Chondrocyte (in vitro differentiated cells): ENCODE results near the gene DAB2IP. TPM values are rescaled to one million over a fixed set of nuclear protein-coding genes. Genes with fewer than 3 reads are reported as not detected.

Experiments used
- DNase-seq: peaks from one replicate; pipeline ENCODE4 v3.0.0; 2021; ENCODE audit warnings: mixed read lengths, low spot score
- H3K27ac Mint-ChIP-seq: one replicate; pipeline ENCODE4 v1.8.0; 2021; ENCODE audit warnings: mild to moderate bottlenecking, moderate library complexity, mixed read lengths; ENCODE audit not compliant: unreplicated experiment
- H3K27me3 Mint-ChIP-seq: 2 replicates; pipeline ENCODE4 v1.8.0; 2021; ENCODE audit warnings: low read depth, mixed read lengths
- H3K36me3 Mint-ChIP-seq: 2 replicates; pipeline ENCODE4 v1.8.0; 2021; ENCODE audit warnings: low read depth, mixed read lengths
- H3K4me1 Mint-ChIP-seq: 2 replicates; pipeline ENCODE4 v1.8.0; 2021; ENCODE audit warnings: low read depth, mild to moderate bottlenecking, mixed read lengths
- H3K4me3 Mint-ChIP-seq: one replicate; pipeline ENCODE4 v1.8.0; 2021; ENCODE audit warnings: mild to moderate bottlenecking, moderate library complexity, mixed read lengths; ENCODE audit not compliant: unreplicated experiment
- H3K9me3 Mint-ChIP-seq: 2 replicates; pipeline ENCODE4 v1.8.0; 2021; ENCODE audit warnings: low read depth, mixed read lengths
- total RNA-seq: library from RNA; stranded (reverse); gene quantifications from 3 replicates; pipeline ENCODE4 v1.2.1, GENCODE V29; 2021
- TF ChIP-seq, protein P1 (sequence below): fragments of 200-600 bp; sonication (generic); IDR thresholded peaks from 2 replicates; pipeline ENCODE4 v1.5.0; 2021; ENCODE audit warnings: antibody characterized with exemption, mild to moderate bottlenecking, moderate library complexity

Gene DAB2IP
- total RNA-seq, 1 donor from 2014 or later = 58.5 TPM

- Mint-ChIP-seq H3K27ac (no peak overlapping the region), H3K36me3 (peaks cover 2% of the 10 kb centered on the region), H3K4me3 (no peak overlapping the region), H3K27me3 (no peaks in the 10 kb centered on the region), H3K9me3 (no peaks in the 10 kb centered on the region), H3K4me1 (peaks cover 6% of the 10 kb centered on the region)
- no peak for DNase-seq
- TF ChIP-seq, protein P1, sequence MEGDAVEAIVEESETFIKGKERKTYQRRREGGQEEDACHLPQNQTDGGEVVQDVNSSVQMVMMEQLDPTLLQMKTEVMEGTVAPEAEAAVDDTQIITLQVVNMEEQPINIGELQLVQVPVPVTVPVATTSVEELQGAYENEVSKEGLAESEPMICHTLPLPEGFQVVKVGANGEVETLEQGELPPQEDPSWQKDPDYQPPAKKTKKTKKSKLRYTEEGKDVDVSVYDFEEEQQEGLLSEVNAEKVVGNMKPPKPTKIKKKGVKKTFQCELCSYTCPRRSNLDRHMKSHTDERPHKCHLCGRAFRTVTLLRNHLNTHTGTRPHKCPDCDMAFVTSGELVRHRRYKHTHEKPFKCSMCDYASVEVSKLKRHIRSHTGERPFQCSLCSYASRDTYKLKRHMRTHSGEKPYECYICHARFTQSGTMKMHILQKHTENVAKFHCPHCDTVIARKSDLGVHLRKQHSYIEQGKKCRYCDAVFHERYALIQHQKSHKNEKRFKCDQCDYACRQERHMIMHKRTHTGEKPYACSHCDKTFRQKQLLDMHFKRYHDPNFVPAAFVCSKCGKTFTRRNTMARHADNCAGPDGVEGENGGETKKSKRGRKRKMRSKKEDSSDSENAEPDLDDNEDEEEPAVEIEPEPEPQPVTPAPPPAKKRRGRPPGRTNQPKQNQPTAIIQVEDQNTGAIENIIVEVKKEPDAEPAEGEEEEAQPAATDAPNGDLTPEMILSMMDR = no peak
Measured at GRCh38 chr9:121825031-121825691, 173.7 kb downstream of the DAB2IP start.

DNA sequence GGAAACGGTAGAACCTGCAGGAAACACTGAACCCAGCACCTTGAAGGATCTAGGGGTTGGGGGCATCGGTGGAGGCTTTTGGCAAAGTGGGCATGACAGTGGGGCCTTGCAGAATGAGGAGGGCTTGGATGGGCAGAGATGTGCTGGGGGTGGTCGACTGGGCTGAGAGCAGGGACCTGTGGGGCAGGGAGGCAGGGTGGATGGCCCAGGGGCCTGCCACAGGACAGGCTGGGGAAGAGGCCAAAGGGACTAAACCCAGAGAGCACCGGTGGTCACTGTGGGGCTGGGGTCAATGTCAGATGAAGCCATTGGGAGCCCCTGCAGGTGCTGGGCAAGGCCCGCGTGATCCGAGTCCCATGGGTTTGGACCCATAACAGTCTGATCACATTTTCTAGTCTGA, 175.3 kb downstream of the DAB2IP start:
- Mint-ChIP-seq H3K36me3 (no peaks in the 10 kb centered on the region), H3K4me3 (no peak overlapping the region), H3K27ac (no peak overlapping the region), H3K9me3 (no peaks in the 10 kb centered on the region), H3K4me1 (peaks cover 6% of the 10 kb centered on the region), H3K27me3 (no peaks in the 10 kb centered on the region)
- TF ChIP-seq, protein P1 = no peak
- DNase-seq = no peak

- no peaks in the 10 kb centered on the region for H3K36me3 Mint-ChIP-seq
- H3K4me1 Mint-ChIP-seq = peaks cover 6% of the 10 kb centered on the region
- no peak overlapping the region for H3K27ac Mint-ChIP-seq
- H3K27me3 Mint-ChIP-seq = no peaks in the 10 kb centered on the region
- TF ChIP-seq, protein P1 = no peak
- no peaks in the 10 kb centered on the region for H3K9me3 Mint-ChIP-seq
- no peak overlapping the region for H3K4me3 Mint-ChIP-seq
- no peak for DNase-seq
Measured at GRCh38 chr9:121827251-121827967, 176.0 kb downstream of the DAB2IP start.

DNA sequence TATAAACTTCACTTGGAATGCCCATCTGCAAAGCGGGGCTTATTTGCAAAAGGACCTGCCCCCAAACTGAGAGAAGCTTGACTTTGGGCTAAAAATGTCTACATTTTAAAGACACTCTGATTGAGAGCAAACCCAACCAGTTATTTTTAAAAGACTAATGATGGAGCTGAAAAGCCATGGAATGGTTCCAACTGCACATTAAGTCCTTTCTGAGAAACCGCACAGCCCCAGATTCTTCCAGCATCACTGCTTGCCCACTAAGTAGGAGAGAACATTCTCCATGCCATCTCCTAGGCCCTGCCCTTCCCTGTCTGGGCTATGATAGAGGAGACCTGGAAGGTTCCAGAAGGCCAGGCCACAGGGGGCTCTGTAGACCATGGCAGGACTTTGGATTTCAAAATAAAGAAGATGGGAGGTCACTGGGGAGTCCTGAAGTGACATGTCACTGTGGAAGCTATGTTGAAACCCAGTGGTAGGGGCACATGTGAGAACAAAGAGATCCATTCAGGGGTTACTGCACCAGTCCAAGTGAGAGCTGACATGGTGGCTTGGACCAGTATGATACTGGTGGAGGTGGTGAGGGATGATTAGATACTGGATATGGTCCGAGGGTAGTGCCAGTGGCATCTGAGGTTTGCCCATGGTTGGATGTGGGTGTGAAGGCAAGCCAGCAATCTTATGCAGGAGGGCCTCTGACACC, 179.2 kb downstream of the DAB2IP start:
- H3K27me3 Mint-ChIP-seq = no peaks in the 10 kb centered on the region
- H3K36me3 Mint-ChIP-seq = no peaks in the 10 kb centered on the region
- TF ChIP-seq, protein P1 = no peak
- H3K27ac Mint-ChIP-seq = no peak overlapping the region
- H3K9me3 Mint-ChIP-seq = no peaks in the 10 kb centered on the region
- H3K4me1 Mint-ChIP-seq = peaks cover 6% of the 10 kb centered on the region
- peak; percentile 12 for DNase-seq
- no peak overlapping the region for H3K4me3 Mint-ChIP-seq

- H3K27ac Mint-ChIP-seq = no peak overlapping the region
- peaks cover 6% of the 10 kb centered on the region for H3K4me1 Mint-ChIP-seq
- no peaks in the 10 kb centered on the region for H3K27me3 Mint-ChIP-seq
- no peaks in the 10 kb centered on the region for H3K9me3 Mint-ChIP-seq
- peak; percentile 37 for DNase-seq
- H3K36me3 Mint-ChIP-seq = peaks cover 2% of the 10 kb centered on the region
- no peak overlapping the region for H3K4me3 Mint-ChIP-seq
- TF ChIP-seq, protein P1 = no peak
Measured at GRCh38 chr9:121831869-121832268, 180.4 kb downstream of the DAB2IP start.
